ENCODE data around the gene SGPL1.
"Not testable (repeated sequence)": the region's sequence is repeated elsewhere in the genome, so short reads cannot be mapped to it uniquely, and the experiment has no call there.

The SGPL1 gene

DNA sequence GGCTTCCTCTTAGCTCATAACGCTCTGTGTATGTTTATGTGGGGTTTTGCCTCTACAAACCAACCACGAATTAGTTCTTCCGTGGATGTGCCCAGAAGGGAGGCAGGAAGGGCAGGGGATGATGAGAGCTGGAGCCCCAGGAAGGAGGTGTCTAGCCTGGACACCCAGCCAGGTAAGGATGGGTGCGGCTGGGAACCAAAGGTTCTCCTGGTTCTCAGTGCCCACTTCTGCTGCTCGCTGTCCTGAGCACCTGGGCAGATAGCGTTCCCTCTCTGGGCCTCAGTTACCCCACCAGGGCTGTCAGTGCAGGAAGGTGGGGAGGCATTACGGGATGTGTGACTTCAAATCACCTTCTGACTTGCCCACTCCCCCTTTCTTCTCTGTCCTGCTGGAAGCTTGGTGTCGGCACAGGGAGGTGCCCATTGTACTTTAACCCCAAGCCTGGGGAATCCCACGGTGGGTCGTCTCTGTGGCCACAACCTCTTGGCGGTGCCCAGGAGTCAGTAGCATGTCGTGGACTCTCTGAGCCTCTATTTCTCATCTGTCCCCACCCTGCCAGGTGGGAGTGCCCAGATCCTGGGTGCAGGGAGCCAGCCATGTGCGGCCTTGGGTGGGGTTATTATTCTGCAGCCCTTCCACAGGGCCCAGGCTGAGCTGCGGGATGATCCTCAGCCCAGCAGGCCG is 91.3 kb downstream of the SGPL1 start:
- no peak for DNase-seq

DNA sequence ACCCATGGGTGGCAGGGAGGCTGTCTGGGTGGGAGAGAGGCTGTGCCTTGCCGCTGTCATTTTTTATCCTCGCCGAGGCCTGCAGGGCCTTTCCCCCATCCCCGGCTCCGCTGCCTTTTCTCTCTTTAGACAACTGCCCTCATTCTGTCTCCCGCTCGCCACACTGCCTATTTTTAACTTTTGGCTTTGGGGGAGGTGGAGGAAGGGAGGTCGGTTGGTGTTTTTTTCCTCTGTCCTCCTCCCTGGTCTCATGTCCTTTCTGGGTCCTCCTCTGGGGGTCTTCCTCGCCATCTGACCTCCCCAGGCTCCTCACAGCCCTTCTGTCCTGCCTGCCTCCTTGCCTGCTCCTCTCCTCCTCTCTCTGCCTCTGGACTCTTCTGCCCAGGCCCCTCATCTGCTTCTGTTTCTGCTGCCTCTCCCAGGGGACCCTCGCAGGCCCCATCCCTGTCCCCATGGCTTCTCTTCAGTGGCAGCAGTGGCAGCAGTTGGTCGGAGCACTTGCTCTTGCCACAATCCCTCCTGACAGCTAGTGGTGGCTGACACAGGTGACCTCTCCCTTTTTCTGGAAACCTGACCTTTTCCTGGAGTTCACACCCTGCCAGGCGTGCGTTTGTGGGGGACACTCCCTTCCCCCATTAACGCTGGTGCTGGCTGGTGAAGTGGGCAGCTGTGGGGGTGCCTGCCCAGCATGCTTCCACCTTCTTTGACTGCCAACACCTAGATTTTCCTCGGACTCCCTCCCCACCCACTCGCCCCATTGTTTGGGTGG is 92.1 kb downstream of the SGPL1 start:
- no peak for DNase-seq

DNA sequence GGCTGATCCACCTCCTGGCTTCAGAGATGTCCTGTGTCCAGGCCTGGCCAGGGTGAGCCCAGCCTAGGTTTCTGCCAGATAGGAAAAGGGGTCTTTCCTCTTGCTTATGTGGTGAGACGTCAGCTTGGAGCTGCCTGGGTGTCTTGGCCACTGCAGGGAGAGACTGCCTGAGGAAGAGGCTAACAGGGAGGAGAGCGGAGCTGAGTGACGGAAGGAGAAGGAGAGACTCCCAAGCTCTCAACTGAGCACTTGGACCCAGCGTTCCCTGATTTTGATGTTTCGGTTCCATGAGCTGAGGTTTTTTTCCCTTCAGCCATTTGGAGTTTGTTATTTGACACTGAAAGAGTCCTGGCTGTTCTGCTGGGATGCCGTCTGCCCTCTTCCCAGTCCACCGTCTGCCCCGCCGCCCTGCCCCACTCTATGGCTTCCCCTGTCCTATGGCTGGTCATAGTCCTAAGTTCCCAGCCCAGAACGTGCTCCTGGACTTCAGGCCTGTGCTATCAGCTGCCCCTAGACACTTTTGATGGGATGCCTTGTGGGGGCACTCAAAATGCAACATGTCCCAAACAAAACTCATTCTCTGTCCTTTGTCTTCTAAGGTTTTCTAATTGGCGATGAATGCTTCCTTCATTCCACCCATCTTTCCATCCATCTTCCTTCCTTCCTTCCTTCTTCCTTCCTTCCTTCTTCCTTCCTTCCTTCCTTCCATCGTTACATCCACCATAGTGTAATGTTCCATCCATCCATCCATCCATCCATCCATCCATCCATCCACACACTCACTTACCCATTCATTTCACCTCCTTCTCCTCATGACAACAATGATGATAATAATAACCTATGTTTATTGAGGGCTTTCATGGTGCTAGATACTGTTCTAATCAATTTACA is 92.9 kb downstream of the SGPL1 start:
- DNase-seq, result no peak

DNA sequence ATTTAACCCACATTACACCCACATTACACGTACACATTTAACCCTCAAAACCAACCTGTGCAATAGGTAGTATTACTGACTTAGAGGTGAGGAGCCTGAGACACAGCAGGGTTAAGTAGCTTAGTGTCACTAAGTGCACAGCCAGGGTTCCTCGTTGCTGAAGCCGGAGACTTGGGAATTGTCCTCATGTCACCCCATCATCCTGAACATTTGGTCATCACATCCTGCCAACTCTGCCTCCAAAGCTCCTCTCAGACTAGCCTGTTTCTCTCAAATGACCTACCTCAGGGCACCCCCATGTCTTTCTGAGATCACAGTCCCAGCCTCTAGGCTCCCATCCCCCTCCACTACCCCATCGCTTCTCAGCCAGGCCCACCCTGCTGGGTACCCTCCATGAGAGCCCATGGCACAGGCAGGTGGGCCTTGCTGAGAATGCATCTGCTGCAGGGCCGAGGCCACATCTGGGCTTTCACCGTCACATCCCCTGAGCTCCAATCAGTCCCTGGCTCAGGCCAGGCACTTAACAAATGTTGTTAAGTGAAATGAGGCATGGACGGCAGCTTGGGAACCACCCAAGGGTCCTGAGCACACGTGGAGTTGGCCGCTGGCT is 93.7 kb downstream of the SGPL1 start:
- no peak for DNase-seq

DNA sequence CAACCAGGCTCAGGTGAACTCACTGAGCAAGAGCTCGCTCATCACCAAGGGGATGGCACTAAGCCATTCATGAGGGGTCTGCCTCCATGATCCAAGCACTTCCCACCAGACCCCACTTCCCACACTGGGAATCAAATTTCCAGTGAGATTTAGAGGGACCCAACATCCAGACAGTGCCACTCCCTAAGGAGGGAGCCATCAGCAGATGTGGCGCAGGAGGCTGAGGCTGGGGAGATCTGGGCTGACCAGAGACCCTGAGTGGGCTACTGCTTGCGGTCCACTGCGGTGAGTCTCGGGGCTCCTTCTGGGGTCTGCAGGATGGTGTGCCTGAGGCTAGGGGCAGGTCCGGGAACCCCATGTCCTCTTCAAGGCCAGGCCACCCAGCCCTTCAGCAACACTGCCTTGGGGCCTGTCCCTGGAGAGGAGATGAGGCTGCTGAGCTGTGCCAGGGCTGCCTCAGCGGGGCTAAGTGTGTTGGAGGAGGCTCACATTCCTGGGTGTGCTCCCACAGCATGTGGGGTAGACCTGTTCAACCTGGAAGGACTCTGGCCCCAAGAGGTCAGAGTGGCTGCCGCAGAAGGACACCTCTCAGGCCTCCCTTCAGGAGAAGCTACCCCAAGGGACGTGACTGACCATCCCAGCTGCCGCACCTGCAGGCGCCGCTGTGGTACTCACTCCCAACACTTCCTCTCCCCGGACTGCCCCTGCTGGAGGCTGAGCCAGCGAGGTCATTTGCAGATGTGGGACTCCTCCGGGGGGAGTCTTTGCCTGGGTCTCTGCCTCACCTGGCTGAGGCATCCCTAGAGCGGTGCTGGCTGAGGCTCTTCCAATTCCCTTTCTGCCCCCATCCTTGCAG is 95.0 kb downstream of the SGPL1 start:
- no peak for DNase-seq

DNA sequence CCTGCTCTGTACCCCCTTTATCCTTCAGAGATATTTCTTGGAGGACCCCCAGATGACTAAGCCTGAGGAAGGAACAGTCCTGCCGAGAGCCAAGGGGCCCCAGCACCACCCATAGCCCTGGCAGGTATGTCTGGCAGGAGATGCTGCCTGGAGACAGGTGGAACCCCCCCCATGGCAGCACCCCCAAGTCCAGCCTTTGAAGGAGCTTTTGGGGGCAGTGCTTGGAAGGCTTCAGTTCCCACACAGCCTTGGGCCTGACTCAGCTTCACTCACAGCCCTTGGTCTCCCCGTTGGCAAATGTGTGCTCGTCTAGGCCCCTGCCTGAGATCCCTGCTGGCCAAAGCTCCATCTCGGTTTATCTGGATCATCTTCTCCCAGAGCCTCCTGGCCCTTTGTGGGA is 95.6 kb downstream of the SGPL1 start:
- no peak for DNase-seq

DNA sequence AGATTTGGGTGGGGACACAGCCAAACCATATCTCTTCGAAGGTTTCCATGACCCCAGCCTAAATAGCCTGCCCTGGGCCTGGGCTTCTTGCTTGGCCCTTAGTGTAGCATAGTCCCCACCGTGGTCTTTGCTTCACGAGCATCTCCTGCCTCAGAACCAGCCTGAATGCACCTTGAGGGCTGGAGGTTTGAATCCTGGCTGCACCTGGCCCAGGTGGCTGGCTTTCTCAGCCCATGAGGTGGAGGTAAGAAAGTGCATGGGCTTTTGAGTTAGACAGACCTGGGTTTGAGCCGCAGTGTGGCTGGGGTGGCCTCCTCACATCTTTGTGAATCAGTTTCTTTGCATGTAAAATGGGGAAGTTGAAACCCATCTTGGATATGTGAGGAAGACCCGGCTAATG is 96.8 kb downstream of the SGPL1 start:
- no peak for DNase-seq

DNA sequence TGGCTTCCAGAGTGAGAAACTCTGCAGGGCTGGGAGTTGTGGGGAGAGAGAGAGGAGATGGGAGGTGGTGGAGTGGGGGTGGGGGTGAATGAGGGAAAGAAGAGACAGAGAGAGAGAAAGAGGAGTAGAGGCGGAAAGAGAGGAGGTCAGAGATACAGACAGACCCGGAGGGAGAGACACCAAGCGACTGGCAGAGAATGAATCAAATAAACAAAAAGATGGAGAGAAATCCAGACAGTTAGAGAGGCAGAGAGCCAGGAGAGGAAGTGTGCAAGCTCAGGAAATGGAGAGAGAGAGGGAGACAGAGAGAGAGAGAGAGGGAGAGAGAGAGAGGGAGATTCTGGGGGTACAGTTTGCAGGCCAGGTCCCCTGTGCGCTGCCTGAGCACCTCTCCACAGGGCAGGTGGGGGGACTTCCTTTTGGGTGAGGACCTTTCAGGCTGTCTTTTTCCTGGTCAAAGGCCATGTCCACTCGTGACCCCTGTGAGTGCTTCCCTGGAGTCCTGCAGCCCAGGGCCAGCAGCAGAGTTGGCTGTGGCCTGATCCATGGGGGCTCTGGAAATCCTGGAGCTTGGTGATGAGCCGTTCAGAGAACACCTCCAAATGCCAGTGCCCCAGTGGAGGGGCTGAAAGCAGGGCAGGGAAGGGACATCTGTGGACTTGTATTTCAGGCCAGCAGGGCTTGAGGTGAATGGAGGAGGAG is 97.6 kb downstream of the SGPL1 start:
- DNase-seq, result no peak

DNA sequence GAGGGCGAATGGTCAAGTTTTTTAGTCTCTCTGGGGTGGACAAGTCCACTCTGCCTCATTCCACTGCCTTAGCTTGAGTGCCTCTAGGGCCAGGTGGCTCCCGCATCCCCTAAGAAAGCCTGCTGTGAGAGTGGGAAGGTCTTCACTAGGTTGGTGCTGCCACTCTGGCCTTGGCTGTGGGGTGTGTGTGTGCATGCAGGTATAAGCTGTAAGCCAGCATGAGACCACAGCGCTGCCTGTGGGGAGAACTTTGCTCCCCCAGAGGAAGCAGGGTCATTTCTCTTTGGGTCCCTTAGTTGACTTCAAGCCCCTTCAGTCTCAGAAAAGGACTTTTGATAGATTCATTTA is 98.1 kb downstream of the SGPL1 start:
- DNase-seq, result no peak

DNA sequence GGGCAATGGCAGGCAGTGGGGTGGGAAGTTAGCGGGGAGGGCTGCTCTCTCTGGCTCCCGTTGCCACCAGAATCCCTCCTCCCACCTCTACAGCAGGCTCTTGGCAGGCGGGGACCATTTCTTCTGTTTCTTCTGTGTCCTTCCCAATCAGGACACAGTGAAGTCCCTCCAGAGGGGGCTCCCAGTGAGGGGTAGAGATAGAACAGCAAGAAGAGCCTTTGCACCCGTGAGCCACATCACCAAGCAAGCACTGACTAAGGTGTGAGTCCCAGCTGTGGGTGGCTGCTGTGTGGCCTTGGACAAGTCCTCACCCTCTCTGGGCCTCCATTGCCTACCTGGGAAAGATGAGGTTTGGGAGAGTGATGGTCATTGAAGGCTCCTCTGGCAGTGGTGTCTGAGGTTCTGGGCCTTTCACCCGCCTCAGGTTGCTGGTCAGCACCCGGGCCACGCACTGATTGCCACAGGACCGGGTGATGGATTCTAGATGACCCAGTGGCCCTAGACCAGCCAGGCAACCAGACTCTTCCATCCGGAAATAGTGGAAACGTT is 98.6 kb downstream of the SGPL1 start:
- no peak for DNase-seq

DNA sequence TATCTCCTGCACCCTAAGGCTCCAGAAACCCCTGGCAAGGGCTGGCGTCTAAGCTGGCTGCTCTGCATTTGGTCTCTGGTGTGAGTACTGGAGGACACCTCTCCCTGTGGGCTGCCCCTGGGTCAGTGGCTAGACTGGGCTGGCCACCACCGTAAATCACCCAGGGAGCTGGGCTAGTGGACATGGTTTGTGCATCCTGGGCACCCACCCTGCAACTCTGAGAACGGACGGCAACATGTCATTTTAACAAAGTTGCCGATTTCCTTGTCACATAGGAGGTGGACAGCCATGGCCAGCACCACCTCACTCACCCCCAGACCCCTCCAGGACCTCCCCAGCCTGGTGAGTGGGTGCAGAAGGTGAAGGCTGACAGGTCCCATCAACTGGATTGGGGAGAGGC is 99.5 kb downstream of the SGPL1 start:
- no peak for DNase-seq

DNA sequence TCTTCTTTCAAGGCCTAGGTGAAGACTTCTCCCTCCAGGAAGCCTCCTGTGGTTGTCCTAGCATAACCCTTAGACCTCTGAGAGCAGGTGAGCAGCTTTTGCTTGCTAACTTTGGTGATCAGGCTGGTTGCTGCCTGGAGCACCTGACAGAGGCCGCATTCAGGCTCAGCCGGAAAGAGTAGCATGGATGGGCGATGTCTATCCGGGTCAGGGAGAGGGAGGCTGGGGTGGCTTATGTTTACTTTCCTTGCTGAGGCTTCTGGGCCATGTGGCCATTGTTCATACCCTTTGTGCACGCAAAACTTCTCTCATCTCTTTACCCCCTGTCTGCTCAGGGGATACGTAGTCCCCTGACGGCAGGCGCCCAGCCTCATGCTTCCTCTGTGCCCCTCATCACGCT is 100.1 kb downstream of the SGPL1 start:
- no peak for DNase-seq

DNA sequence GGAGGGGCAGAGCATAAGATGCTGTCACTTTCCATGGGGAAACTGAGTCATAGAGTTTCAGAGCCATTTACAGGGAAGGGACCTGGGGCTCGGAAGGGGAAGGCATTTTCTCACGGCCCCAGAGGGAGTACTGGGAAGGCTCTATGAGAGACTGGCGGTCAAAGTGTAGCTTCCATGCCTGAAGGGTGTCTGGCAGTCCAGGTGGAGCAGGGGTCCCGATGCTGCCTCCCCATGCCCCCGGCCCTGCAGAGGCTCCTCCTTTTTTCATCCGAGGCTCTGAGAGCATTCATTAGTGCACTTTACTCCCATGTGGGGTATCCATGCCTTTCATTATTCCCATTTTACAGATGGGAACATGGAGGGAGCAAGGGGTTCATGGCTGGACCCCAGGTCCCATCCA is 100.5 kb downstream of the SGPL1 start:
- no peak for DNase-seq

DNA sequence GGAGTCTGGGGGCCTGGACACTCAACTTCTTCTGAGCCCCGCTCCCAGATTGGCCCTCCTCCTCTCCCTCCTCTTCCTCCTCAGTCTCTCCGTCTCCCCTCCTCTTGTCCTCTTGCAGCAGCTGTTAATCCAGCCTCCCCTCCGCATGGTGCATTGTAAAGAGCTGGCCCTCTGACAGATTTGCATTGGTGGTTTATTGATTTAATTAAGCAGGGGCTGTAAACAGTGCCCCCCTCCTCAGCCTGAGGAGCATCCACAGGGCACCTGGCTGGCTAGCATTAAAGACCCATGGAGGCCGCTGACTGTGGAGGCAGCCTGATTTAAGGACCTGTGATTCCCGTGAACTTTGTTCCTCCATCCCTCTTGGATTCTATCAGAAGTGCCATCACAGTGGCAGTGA is 101.5 kb downstream of the SGPL1 start:
- no peak for DNase-seq

DNA sequence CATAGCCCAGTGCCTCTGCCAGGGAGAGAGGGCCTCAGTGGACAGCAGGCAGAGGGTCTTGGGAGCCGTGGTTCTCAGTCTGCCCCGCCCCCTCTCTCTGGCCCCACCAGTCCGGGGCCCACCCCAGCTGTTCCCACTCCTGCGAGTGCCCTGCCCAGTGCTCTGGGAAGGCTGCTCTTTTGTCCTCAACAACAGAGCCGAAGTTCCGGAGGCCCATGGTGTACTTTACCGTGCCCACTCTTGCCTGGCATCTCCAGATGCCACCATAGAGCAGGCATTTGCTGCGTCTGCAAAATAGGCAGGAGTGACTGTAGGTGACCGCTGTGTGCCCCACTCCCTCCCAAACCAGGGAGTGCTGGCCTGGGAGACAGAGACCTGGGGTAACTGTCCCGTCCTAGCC is 101.9 kb downstream of the SGPL1 start:
- DNase-seq, result no peak

DNA sequence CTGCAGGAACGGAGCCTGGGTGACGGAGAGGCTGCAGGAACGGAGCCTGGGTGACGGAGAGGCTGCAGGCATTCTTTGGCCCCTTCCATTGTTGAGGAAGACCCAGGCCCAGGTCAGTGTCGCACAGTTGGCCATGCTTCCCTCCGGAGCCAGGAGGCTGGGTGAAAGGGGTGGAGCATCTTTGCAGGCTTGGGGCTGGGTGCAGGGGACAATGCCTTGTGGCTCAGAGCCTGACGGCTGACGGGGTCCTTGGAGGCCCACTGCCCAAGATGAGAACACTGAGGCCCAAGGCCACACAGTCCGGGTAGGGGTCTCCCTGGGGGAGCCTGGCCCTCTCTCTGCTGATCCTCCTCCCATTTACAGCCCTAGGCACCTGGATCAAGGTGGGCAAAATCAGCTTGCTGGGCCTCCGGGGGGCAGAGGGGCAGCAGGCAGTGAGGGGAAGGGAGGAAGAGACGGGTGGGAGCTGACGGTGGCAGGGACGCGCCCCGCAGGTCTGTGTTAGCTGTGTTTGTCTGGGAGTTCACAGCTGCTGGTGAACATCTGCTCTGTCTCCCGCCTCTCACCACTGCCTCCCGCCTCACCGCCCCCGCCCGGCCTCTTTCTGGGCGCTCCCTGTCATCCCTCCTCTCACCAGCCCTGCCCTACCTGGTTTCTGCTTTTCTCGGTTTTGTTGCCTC is 103.2 kb downstream of the SGPL1 start:
- no peak for DNase-seq

DNA sequence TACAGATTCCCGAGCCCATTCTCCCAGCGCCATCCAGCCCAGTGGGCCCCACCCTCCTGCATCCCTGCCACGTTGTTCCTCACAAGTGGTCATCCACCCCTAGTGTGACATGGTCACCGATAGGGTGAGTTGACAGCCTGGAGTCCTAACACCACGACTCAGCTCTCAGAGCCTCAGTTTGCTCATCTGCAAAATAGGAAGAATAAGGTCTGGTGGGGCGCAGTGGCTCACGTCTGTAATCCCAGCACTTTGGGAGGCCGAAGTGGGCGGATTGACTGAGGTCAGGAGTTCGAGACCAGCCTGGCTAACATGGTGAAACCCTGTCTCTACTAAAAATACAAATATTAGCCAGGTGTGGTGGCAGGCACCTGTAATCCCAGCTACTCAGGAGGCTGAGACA is 104.2 kb downstream of the SGPL1 start:
- not testable (repeated sequence) for DNase-seq

DNA sequence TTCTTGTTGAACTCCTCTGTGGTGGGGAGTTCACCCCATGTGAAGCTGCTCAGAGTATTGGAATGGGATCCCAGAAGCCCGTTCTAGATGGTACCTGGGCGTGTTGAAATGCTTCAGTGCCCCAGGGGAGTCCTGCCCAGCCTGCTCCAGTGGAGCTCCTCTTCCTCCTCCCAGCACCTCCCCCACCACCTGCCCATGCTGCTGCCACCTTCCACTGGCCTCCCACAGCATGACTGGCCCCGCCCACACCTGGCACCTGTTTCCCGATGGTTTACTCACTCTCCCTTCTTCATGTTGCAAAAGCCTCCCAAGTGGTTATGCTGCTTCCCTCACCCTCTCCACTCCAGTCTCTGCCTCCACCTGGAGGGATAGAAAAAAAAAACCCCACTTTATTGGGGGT is 104.8 kb downstream of the SGPL1 start:
- no peak for DNase-seq

DNA sequence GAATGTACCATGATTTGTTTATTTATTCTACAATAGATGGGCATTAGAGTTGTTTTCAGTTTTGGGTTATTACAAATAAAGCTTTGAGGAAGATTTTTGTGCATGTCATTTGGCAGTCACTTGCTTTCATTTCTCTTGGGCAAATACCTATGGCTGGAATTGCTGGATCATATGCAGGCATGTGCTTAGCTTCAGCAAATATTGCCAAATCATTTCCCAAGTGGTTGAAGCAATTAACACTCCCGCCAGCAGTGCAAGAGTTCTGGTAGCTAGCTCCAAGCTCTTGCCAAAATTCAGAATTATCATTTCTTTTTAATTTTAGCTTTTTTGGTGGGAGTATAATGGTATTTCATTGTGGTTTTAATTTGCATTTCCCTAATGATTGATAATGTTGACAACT is 105.5 kb downstream of the SGPL1 start:
- DNase-seq, result no peak

DNA sequence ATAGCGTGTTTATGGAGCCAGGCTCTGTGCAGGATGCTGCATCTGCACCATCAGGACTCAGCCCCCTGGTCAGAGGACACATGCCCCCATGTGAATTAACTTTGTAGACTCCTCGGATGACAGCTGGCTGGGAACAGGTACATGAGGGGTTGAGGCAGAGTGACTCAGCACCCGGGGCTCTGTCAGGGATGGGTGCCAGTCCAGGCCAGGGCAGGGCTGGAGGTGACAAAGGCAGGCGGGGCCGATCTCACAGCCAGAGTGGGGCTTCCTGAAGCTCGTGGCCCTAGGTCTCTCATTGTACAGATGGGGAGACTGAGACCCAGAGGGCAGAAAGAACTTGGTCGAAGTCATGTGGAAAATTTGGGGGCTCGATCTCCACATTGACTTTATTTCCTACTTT is 107.9 kb downstream of the SGPL1 start:
- DNase-seq, result no peak

All from fibroblast of skin of abdomen (primary cell).